AG04449 (cell line): ENCODE measurements around the gene STAT1.
"Not testable (repeated sequence)": the region's sequence is repeated elsewhere in the genome, so short reads cannot be mapped to it uniquely, and the experiment has no call there.

Experiments used
- CTCF ChIA-PET: fragments of 350-600 bp; formaldehyde crosslinking; extraction: SDS; loops from one replicate; lab custom pipeline; 2021; ENCODE audit warnings: antibody characterized with exemption; lab: Yijun Ruan, JAX
- POLR2A ChIA-PET: fragments of 400-600, 350-600 bp; formaldehyde crosslinking; extraction: SDS; loops from one replicate; lab custom pipeline; 2020; ENCODE audit warnings: antibody characterized with exemption, inconsistent platforms; lab: Yijun Ruan, JAX
- DNase-seq: peaks from one replicate; pipeline ENCODE4 v3.0.0-alpha.2; 2010; ENCODE audit warnings: low read depth, low spot score
- H3K4me3 ChIP-seq: 2 replicates; pipeline ENCODE4 v1.5.1; 2011; ENCODE audit warnings: low read depth, mild to moderate bottlenecking, control low read depth, low read length
- TF ChIP-seq, protein P1 (sequence below): IDR thresholded peaks from one replicate; pipeline ENCODE4 v1.5.1; 2011; ENCODE audit warnings: mild to moderate bottlenecking, moderate library complexity, low read length, control low read depth, inconsistent platforms; ENCODE audit not compliant: insufficient read depth; ENCODE audit errors: missing control alignments

Gene STAT1

GRCh38 chr2:190961918-190962487 lies 52.0 kb downstream of the STAT1 start:
- TF ChIP-seq, protein P1, sequence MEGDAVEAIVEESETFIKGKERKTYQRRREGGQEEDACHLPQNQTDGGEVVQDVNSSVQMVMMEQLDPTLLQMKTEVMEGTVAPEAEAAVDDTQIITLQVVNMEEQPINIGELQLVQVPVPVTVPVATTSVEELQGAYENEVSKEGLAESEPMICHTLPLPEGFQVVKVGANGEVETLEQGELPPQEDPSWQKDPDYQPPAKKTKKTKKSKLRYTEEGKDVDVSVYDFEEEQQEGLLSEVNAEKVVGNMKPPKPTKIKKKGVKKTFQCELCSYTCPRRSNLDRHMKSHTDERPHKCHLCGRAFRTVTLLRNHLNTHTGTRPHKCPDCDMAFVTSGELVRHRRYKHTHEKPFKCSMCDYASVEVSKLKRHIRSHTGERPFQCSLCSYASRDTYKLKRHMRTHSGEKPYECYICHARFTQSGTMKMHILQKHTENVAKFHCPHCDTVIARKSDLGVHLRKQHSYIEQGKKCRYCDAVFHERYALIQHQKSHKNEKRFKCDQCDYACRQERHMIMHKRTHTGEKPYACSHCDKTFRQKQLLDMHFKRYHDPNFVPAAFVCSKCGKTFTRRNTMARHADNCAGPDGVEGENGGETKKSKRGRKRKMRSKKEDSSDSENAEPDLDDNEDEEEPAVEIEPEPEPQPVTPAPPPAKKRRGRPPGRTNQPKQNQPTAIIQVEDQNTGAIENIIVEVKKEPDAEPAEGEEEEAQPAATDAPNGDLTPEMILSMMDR, result no peak
- ChIA-PET CTCF (interaction anchor here (0.7 to 1.6 kb wide), 6 partner anchors 10 to 193 kb away, joined by 3 to 4 read pairs (median 3); no protein-coding TSS in a partner anchor), POLR2A (no interaction called here)
- H3K4me3 ChIP-seq, result no peak overlapping the region
- no peak for DNase-seq

- CTCF ChIA-PET, result interaction anchor here (1.6 to 2.2 kb wide), 2 partner anchors 111 to 177 kb away, joined by 3 to 8 read pairs; no protein-coding TSS in a partner anchor
- DNase-seq, POLR2A ChIA-PET, H3K4me3 ChIP-seq: not testable (repeated sequence)
Measured at GRCh38 chr2:190961117-190961516, 52.9 kb downstream of the STAT1 start.

GRCh38 chr2:190959911-190960788 lies 53.8 kb downstream of the STAT1 start:
- TF ChIP-seq, protein P1, result no peak
- no peak for DNase-seq
- ChIA-PET POLR2A (no interaction called here), CTCF (interaction anchor here (0.9 to 2.2 kb wide), 2 partner anchors 176 to 180 kb away, joined by 3 to 8 read pairs; no protein-coding TSS in a partner anchor)
- no peak overlapping the region for H3K4me3 ChIP-seq

DNA sequence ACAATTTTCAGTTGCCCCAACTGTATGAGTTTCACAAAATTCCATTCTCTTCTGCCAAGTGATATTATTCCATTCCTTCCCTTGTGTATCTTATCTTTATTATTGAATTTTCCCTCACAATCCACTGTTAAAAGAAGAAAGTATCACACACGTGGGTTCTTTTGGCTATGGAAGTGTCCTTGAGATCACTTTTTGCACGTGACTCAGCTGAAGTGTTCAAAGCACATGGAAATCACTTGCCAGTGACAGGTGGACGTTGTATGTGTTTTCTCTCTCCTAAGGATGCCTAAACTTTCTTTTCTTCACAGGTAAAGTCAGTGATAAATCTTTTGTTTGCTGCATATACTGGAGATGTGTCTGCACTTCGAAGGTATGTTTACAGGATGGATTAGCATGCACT lies 60.7 kb downstream of the STAT1 start:
- ChIA-PET POLR2A (interaction anchor here (1.0 kb wide), 1 partner anchor 31 kb away, joined by 3 read pairs; no protein-coding TSS in a partner anchor), CTCF (interaction anchor here (0.7 kb wide), 1 partner anchor 301 kb away, joined by 3 read pairs; no protein-coding TSS in a partner anchor)
- TF ChIP-seq, protein P1, result no peak
- DNase-seq, result no peak
- no peak overlapping the region for H3K4me3 ChIP-seq

DNA sequence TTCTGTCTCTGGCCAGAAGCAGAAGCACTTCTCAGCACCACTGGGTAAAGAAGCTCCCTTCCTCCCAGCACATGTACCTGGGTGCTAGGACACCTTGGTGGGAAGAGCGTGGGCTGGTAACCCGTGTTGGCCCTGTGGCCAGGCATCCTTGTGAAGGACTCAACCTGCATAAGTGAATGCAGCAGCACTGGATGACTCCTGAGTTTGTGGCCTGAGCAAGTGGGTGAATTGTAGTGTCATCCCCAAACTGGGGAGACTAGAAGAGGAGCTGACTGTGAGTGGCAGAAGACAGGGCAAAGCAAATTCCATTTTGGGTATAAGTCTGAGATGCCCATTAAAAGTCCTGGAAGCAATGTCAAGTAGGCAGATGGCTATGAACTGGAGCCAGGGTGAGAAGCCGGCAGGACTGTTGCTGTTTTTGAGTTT lies 63.4 kb downstream of the STAT1 start:
- H3K4me3 ChIP-seq, result no peak overlapping the region
- ChIA-PET CTCF (interaction anchor here (0.5 to 1.6 kb wide), 2 partner anchors 44 to 170 kb away, joined by 3 to 9 read pairs; no protein-coding TSS in a partner anchor), POLR2A (no interaction called here)
- TF ChIP-seq, protein P1, result no peak
- DNase-seq, result no peak

- TF ChIP-seq, protein P1, result no peak
- no peak for DNase-seq
- CTCF ChIA-PET, result interaction anchor here (0.9 to 3.5 kb wide), 5 partner anchors 98 to 169 kb away, joined by 3 to 15 read pairs (median 3); no protein-coding TSS in a partner anchor
Measured at GRCh38 chr2:190948671-190949070, 65.3 kb downstream of the STAT1 start.

More at GRCh38 chr2:190948671-190949070, 65.3 kb downstream of the STAT1 start:
- H3K4me3 ChIP-seq, result no peak overlapping the region
- POLR2A ChIA-PET, result no interaction called here
